Right forelimb (tissue), 1 donor: ENCODE data around the gene MTMR2.

Source experiments
- DNase-seq: peaks from one replicate; pipeline ENCODE4 v3.0.0-alpha.2; 2018

Gene MTMR2

GRCh38 chr11:95923728-95924413 is at the start of gene MTMR2:
TSS of gene MTMR2 (minus strand) at chr11:95924107. CDS start at chr11:95923954, 153 bp downstream.
- peak; percentile 91 for DNase-seq

GRCh38 chr11:95972060-95972459 is 48.2 kb upstream of the MTMR2 start:
- no peak for DNase-seq

GRCh38 chr11:95968585-95968984 is 44.7 kb upstream of the MTMR2 start:
- no peak for DNase-seq

GRCh38 chr11:95964281-95964680 is 40.4 kb upstream of the MTMR2 start:
- DNase-seq, result no peak

- DNase-seq, result no peak
These were observed 37.9 kb upstream of the MTMR2 start for GRCh38 chr11:95961758-95962157.

- no peak for DNase-seq
These were observed 27.0 kb upstream of the MTMR2 start for GRCh38 chr11:95950905-95951304.

GRCh38 chr11:95948637-95949036 is 24.7 kb upstream of the MTMR2 start:
- no peak for DNase-seq

GRCh38 chr11:95944623-95945022 is 20.7 kb upstream of the MTMR2 start:
- no peak for DNase-seq

- DNase-seq, result no peak
These were observed 19.6 kb upstream of the MTMR2 start for GRCh38 chr11:95943546-95943945.

GRCh38 chr11:95939091-95939490 is 15.2 kb upstream of the MTMR2 start:
- DNase-seq, result no peak

GRCh38 chr11:95937358-95937757 is 13.5 kb upstream of the MTMR2 start:
- no peak for DNase-seq

- no peak for DNase-seq
These were observed 9.7 kb upstream of the MTMR2 start for GRCh38 chr11:95933594-95933993.

GRCh38 chr11:95931916-95932315 is 8.0 kb upstream of the MTMR2 start:
- no peak for DNase-seq

GRCh38 chr11:95930948-95931347 is 7.0 kb upstream of the MTMR2 start:
- DNase-seq, result no peak

- DNase-seq, result no peak
These were observed 2.8 kb upstream of the MTMR2 start for GRCh38 chr11:95926726-95927125.

- DNase-seq, result no peak
These were observed 1.1 kb upstream of the MTMR2 start for GRCh38 chr11:95925011-95925410.

- no peak for DNase-seq
These were observed 480 bp upstream of the MTMR2 start for GRCh38 chr11:95924414-95924760.

- no peak for DNase-seq
These were observed 524 bp downstream of the MTMR2 start for GRCh38 chr11:95923439-95923727.

GRCh38 chr11:95922536-95923438 is 1.1 kb downstream of the MTMR2 start:
- DNase-seq, result no peak

- DNase-seq, result no peak
These were observed 1.8 kb downstream of the MTMR2 start for GRCh38 chr11:95922099-95922498.

- no peak for DNase-seq
These were observed 3.3 kb downstream of the MTMR2 start for GRCh38 chr11:95920460-95921105.

- DNase-seq, result no peak
These were observed 4.4 kb downstream of the MTMR2 start for GRCh38 chr11:95919514-95919913.

GRCh38 chr11:95918720-95919119 is 5.2 kb downstream of the MTMR2 start:
- DNase-seq, result no peak

- DNase-seq, result no peak
These were observed 5.9 kb downstream of the MTMR2 start for GRCh38 chr11:95918056-95918455.
